ENCODE data around the gene FHIT.
A peak's percentile ranks its signal among the peaks of the same experiment; 100 is the strongest.
"Not testable (repeated sequence)": the region's sequence is repeated elsewhere in the genome, so short reads cannot be mapped to it uniquely, and the experiment has no call there.

FHIT gene

GRCh38 chr3:60696428-60697125 lies 554.7 kb downstream of the FHIT start:
- DNase-seq: no peak

DNA sequence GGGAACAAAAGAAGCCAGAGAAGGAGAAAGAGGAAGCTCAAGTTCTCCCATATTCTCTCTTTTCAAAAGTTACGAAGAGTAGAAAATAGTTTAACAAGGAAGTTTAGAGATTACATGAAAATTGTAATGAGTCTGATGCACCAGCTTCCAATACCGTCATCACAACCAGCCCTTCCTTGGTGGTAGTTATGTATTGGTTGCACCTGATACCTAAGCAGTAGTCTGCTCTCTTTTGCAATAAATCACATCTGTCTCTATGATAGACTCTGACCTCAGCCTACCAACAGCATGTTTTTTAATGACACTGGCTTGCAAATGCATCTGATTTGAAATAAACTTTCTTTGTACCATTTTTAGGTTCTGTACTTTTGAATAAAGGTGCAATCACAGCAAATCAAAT lies 575.8 kb downstream of the FHIT start:
- DNase-seq: peak; percentile 59

GRCh38 chr3:60674870-60675269 lies 576.4 kb downstream of the FHIT start:
- peak; percentile 83 for DNase-seq

- DNase-seq: no peak
Observed at GRCh38 chr3:60673123-60673522, 578.1 kb downstream of the FHIT start.

DNA sequence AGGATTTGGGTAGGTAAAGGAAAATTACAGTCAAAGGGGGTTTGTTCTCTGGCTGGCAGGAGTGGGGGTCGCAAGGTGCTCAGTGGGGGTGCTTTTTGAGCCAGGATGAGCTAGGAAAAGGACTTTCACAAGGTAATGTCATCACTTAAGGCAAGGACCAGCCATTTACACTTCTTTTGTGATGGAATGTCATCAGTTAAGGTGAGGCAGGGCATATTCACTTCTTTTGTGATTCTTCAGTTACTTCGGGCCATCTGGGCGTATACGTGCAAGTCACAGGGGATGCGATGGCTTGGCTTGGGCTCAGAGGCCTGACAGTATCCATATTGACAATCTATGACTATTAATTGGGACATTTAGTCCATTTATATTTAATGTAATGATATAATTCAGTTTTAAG lies 578.9 kb downstream of the FHIT start:
- DNase-seq: not testable (repeated sequence)

- peak; percentile 62 for DNase-seq
Observed at GRCh38 chr3:60669636-60670035, 581.6 kb downstream of the FHIT start.

DNA sequence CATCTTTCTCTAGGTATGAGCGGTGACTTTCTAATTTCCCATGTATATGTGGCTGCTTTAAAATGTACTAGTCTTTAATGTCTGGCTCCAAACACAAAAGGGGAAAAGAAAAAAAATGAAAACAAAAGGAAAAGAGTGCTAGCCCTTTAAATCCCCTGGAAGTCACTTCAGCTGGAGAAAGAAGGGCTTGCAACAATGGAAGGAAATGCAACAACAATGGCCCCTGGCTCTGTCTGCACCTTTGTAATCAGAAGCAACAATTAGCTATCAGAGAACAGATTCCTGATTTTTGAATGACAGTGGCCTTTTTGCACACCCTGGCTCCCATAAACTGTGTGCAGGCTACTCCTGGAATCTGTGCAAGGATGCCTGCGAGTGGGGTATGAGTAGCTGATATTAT lies 591.2 kb downstream of the FHIT start:
- peak; percentile 0 for DNase-seq

- DNase-seq: no peak
Observed at GRCh38 chr3:60659098-60659497, 592.2 kb downstream of the FHIT start.

- DNase-seq: no peak
Observed at GRCh38 chr3:60657972-60658371, 593.3 kb downstream of the FHIT start.

GRCh38 chr3:60652829-60653228 lies 598.4 kb downstream of the FHIT start:
- no peak for DNase-seq

GRCh38 chr3:60651799-60652198 lies 599.5 kb downstream of the FHIT start:
- no peak for DNase-seq

DNA sequence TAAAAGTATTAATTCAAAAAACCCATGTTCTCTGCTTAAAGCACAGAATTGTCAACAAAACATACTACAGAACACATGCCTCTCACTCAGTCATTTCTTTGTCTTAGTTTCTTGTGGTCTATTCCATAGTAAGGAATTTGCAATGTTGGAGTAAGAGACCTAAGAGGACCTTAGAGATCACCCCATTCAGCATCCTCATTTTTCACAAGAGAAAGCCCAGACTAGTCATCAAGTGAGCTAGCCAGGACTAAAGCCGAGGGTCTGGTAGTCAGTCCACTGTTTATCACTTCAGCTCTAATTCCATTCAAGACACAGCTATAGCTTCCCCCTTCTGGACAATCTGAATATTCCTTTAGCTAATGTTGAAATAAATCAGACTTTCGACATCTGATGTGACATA lies 601.1 kb downstream of the FHIT start:
- no peak for DNase-seq

GRCh38 chr3:60645801-60646200 lies 605.5 kb downstream of the FHIT start:
- no peak for DNase-seq

GRCh38 chr3:60643831-60644230 lies 607.4 kb downstream of the FHIT start:
- no peak for DNase-seq

GRCh38 chr3:60641354-60641753 lies 609.9 kb downstream of the FHIT start:
- no peak for DNase-seq

DNA sequence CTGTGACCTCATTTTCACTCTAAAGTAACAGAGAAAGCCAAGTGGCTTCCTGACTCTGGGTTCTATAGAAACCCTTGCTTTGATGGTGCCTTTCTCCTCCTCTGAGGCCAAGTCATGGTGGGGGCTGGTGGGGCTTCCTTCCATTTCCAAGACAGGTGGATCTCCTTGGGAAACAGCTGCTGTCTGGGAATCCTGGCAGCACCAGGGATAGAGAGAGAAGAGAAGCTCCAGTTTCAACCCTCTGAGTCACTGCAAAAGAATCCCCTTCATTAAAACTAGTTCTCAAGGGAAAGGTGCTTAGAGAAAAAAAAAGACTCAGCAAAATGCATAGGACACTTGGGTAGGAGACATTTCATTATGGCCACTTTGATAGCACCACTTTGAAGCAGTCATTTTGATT lies 614.4 kb downstream of the FHIT start:
- DNase-seq: no peak

- DNase-seq: no peak
Observed at GRCh38 chr3:60633644-60634043, 617.6 kb downstream of the FHIT start.

DNA sequence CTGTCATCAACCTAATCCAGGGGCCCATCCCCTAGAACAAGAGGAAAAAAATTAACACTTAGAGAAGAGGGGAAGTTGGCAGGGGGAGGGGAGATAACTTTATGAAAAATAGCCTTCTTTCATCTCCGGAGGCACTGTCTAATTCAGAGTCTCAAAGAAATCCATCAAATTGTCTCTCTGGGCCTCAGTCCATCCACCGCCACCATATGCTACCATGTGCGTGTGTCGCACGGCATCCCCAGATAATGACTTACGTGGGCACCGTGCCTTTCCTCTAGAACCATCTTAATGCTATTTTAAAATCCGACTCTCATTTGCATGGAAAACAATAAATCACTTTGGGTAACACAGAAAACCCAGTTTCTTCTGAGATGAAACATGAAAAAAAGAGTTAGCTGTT lies 619.7 kb downstream of the FHIT start:
- no peak for DNase-seq

DNA sequence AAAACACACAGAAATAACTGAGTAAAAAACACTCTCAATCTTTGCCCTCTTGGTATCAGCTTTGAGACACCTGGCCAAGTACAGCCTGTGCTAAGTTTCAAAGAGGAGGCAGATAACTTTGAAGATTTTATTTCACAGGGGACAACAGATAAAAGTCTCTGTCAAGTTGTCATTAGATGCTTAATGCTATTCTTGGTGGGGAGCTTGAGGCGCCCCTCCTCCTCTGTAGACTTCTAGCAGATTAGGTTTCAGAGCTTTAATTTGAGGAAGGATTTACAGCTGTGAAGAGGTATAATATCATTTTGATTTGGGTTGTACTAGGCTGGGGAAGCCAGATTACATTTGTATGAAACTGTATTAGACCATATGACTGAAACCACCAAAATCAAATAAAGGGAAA lies 620.3 kb downstream of the FHIT start:
- DNase-seq: no peak

DNA sequence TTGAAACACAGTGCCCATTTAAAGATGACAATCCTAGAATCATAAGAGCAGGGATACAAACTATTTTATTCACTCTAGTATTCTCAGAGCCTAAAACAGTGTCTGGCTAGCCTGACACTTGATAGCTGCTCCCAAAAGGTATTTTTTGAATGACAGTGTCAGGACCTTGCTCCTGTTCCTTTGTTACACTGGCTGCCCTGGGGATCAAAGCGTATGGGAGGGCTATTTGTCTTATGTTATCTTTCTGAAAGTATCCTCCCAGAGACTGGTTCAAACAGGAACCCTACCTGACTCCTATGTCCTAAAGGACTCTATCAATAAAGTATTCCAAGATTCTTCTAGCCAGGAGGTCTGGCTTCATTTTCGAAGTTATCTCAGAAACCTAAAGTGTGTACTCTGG lies 621.4 kb downstream of the FHIT start:
- DNase-seq: no peak

- no peak for DNase-seq
Observed at GRCh38 chr3:60622349-60622748, 628.9 kb downstream of the FHIT start.

DNA sequence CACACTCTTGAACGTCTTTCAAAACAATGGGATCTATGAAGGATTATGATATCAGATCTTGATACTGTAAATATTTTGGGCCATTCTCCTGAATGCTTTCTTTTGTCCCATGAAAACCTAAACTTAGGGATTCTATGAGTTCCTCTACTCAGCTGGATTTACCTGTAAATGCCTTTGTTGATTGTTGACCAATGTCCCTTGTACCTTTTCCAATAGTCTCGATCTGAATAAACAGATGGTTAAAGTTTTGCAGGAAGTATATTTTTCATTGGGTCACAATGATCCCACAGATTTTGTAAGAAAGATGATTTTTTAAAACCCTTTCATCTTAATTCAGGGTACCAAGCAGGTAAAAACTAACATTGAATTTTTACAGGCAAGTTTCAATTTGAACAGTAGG lies 634.1 kb downstream of the FHIT start:
- DNase-seq: no peak

- DNase-seq: no peak
Observed at GRCh38 chr3:60613769-60614303, 637.4 kb downstream of the FHIT start.

DNA sequence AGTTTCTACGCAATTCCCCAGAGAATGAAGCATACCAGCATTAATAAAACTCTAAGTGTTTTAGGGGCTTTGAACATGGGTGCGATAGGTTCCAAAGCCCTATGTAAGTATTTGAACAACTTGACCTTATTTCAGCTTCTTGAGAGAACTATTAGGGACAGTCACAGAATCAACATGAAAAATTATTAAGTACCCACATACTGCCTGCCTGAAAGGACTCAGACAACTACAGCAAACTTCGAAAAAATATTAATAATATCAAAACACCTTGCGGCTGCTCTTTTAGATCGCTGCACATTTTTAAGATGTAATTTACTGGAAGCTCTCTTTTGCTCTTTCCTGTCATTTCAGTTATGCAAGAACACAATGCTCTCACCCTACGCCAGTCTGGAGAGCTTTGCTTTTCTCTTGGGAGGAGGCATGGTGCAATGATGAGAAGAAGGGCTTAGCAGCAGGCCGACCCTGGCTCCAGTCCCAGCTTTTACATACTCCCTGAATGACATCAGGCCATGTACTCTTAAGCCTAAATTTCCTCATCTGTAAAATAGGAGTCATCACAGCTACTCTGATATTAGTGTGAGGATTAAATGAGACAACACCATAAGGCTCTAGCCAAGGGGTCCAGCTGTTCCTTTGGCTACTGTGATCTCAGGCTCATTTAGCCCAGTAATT lies 640.7 kb downstream of the FHIT start:
- DNase-seq: no peak

DNA sequence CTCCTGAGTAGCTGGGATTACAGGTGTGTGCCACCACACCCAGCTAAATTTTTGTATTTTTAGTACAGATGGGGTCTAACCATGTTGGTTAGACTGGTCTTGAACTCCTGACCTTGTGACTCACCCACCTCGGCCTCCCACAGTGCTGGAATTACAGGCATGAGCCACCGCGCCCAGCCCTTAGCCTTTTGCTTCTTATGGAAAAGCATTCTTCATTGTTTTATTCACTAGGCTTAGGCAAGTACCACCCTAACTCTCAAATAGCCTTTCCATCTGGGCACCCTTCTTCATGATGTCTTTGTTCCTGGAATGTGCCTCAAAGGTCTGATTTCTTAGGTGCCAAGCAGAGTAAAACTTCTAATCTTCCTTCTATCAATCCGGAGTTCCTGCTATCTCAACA lies 641.8 kb downstream of the FHIT start:
- no peak for DNase-seq

Data from NCI-H146 (cell line).